ENCODE results near the gene ACRBP. TPM values are rescaled to one million over a fixed set of nuclear protein-coding genes. Genes with fewer than 3 reads are reported as not detected.

ACRBP gene
- total and polyA plus RNA-seq, 4 donors: 0.39 to 1.5 (median 0.65) TPM

- DNase-seq (ENCODE audit: low spot score): no peak
- 84% methylated on average over 5 of the region's 5 CpGs for WGBS
- Histone ChIP-seq H3K4me1 (ENCODE audit: control insufficient read depth in 4 of 4, insufficient read depth in 4 of 4, low read length in 3 of 4) (peaks cover 8 to 17% (median 11%) of the 10 kb centered on the region in 4 donors), H3K36me3 (ENCODE audit: control insufficient read depth in 4 of 4, insufficient read depth in 3 of 4, low read depth in 1 of 4, low read length in 3 of 4) (no peaks in the 10 kb centered on the region), H3K27me3 (ENCODE audit: control insufficient read depth in 4 of 4, insufficient read depth in 4 of 4, low read length in 3 of 4) (no peaks in the 10 kb centered on the region), H3K4me3 (ENCODE audit: low read depth in 1 of 3, low read length in 3 of 3) (no peak overlapping the region), H3K9me3 (ENCODE audit: control insufficient read depth in 4 of 4, low read length in 3 of 4) (no peaks in the 10 kb centered on the region), H3K27ac (ENCODE audit: low read depth in 1 of 2, low read length in 2 of 2) (no peak overlapping the region), H3K9ac (ENCODE audit: low read depth in 1 of 2, low read length in 2 of 2) (no peak overlapping the region)
- TF ChIP-seq FOXA1 (IDR thresholded peaks at IDR 0.05) (no peak), GABPA (IDR thresholded peaks at IDR 0.05 in 1 of 2, conservative IDR thresholded peaks at IDR 0.05 in 1 of 2) (no peak), JUND (IDR thresholded peaks at IDR 0.05) (no peak), RAD21 (IDR thresholded peaks at IDR 0.05) (no peak), YY1 (IDR thresholded peaks at IDR 0.05) (no peak), TAF1 (conservative IDR thresholded peaks at IDR 0.05) (no peak), HNF4G (IDR thresholded peaks at IDR 0.05) (no peak), CTCF (IDR thresholded peaks at IDR 0.05; ENCODE audit: low read depth, low read length, missing input control) (no peak), EGR1 (IDR thresholded peaks at IDR 0.05; ENCODE audit: low read depth in 2 of 2) (no peak), RXRA (IDR thresholded peaks at IDR 0.05) (no peak), NR2F2 (IDR thresholded peaks at IDR 0.05) (no peak), REST (IDR thresholded peaks at IDR 0.05) (no peak), FOXA2 (IDR thresholded peaks at IDR 0.05) (no peak), SP1 (IDR thresholded peaks at IDR 0.05) (no peak), MAX (IDR thresholded peaks at IDR 0.05) (no peak), HNF4A (conservative IDR thresholded peaks at IDR 0.05) (no peak)
- TF ChIP-seq, protein P1, sequence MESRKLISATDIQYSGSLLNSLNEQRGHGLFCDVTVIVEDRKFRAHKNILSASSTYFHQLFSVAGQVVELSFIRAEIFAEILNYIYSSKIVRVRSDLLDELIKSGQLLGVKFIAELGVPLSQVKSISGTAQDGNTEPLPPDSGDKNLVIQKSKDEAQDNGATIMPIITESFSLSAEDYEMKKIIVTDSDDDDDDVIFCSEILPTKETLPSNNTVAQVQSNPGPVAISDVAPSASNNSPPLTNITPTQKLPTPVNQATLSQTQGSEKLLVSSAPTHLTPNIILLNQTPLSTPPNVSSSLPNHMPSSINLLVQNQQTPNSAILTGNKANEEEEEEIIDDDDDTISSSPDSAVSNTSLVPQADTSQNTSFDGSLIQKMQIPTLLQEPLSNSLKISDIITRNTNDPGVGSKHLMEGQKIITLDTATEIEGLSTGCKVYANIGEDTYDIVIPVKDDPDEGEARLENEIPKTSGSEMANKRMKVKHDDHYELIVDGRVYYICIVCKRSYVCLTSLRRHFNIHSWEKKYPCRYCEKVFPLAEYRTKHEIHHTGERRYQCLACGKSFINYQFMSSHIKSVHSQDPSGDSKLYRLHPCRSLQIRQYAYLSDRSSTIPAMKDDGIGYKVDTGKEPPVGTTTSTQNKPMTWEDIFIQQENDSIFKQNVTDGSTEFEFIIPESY (IDR thresholded peaks at IDR 0.05): no peak
- TF ChIP-seq, protein P2, sequence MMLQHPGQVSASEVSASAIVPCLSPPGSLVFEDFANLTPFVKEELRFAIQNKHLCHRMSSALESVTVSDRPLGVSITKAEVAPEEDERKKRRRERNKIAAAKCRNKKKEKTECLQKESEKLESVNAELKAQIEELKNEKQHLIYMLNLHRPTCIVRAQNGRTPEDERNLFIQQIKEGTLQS (IDR thresholded peaks at IDR 0.05): no peak
These were observed 28.6 kb downstream of the ACRBP start for GRCh38 chr12:6618483-6619225.
